HEK293 (cell line): ENCODE data around the gene KIF3B.

ENCODE experiments used
- MZF1 ChIP-seq: fragments of 450-650 bp; formaldehyde crosslinking; IDR thresholded peaks from 2 replicates; pipeline ENCODE4 v1.5.1; 2017; ENCODE audit warnings: missing biosample characterization, missing genetic modification characterization, borderline replicate concordance
- SALL2 ChIP-seq: fragments of 450-650 bp; formaldehyde crosslinking; IDR thresholded peaks from 2 replicates; pipeline ENCODE4 v1.5.0; 2017; ENCODE audit warnings: missing biosample characterization, mild to moderate bottlenecking, missing genetic modification characterization, borderline replicate concordance
- SP2 ChIP-seq: fragments of 450-650 bp; formaldehyde crosslinking; IDR thresholded peaks from 2 replicates; pipeline ENCODE4 v1.5.1; 2016; ENCODE audit warnings: missing biosample characterization, missing genetic modification characterization
- TCF7L2 ChIP-seq: IDR thresholded peaks from 2 replicates; pipeline ENCODE4 v1.6.1; 2011; ENCODE audit warnings: low read depth, mild to moderate bottlenecking, inconsistent platforms, low read length, moderate library complexity, borderline replicate concordance
- TRIM28 ChIP-seq: IDR thresholded peaks from 2 replicates; pipeline ENCODE4 v1.6.1; 2011; ENCODE audit warnings: low read length, control low read depth, borderline replicate concordance
- ZNF133 ChIP-seq: fragments of 450-650 bp; formaldehyde crosslinking; IDR thresholded peaks from 2 replicates; pipeline ENCODE4 v1.5.1; 2016; ENCODE audit warnings: missing biosample characterization, missing genetic modification characterization
- ZNF155 ChIP-seq: fragments of 450-650 bp; formaldehyde crosslinking; IDR thresholded peaks from 2 replicates; pipeline ENCODE4 v1.5.1; 2016; ENCODE audit warnings: missing biosample characterization, missing genetic modification characterization
- ZNF184 ChIP-seq: fragments of 450-650 bp; IDR thresholded peaks from 2 replicates; pipeline ENCODE4 v1.5.1; 2018; ENCODE audit warnings: missing biosample characterization, mild to moderate bottlenecking, missing genetic modification characterization
- ZNF24 ChIP-seq: fragments of 450-650 bp; formaldehyde crosslinking; IDR thresholded peaks from 2 replicates; pipeline ENCODE4 v1.5.1; 2016; ENCODE audit warnings: missing biosample characterization, missing genetic modification characterization
- ZNF621 ChIP-seq: fragments of 450-650 bp; formaldehyde crosslinking; IDR thresholded peaks from 2 replicates; pipeline ENCODE4 v1.5.1; 2017; ENCODE audit warnings: missing biosample characterization, missing genetic modification characterization
- ZNF660 ChIP-seq: fragments of 450-650 bp; IDR thresholded peaks from 2 replicates; pipeline ENCODE4 v1.5.1; 2018; ENCODE audit warnings: missing biosample characterization, mild to moderate bottlenecking, missing genetic modification characterization
- ZNF777 ChIP-seq: fragments of 450-650 bp; formaldehyde crosslinking; IDR thresholded peaks from 2 replicates; pipeline ENCODE4 v1.5.1; 2017; ENCODE audit warnings: missing biosample characterization, missing genetic modification characterization, borderline replicate concordance
- TF ChIP-seq, protein P1 (sequence below): fragments of 450-650 bp; formaldehyde crosslinking; IDR thresholded peaks from 2 replicates; pipeline ENCODE4 v1.5.1; 2016; ENCODE audit warnings: missing biosample characterization, missing genetic modification characterization
- TF ChIP-seq, protein P2 (sequence below): fragments of 450-650 bp; formaldehyde crosslinking; IDR thresholded peaks from 2 replicates; pipeline ENCODE4 v1.5.1; 2016; ENCODE audit warnings: missing biosample characterization, missing genetic modification characterization, low read depth

GRCh38 chr20:32301719-32302506 is 24.5 kb downstream of the KIF3B start:
- TF ChIP-seq ZNF184 (tag by site-specific recombination) (no peak), ZNF777 (tag by site-specific recombination) (no peak), MZF1 (tag by site-specific recombination) (no peak), SP2 (tag by site-specific recombination) (no peak), TCF7L2 (no peak), ZNF155 (tag by site-specific recombination) (no peak), ZNF24 (tag by site-specific recombination) (no peak), ZNF621 (tag by site-specific recombination) (no peak), SALL2 (tag by site-specific recombination) (no peak), TRIM28 (no peak), ZNF660 (no peak), ZNF133 (no peak)
- TF ChIP-seq, protein P1, sequence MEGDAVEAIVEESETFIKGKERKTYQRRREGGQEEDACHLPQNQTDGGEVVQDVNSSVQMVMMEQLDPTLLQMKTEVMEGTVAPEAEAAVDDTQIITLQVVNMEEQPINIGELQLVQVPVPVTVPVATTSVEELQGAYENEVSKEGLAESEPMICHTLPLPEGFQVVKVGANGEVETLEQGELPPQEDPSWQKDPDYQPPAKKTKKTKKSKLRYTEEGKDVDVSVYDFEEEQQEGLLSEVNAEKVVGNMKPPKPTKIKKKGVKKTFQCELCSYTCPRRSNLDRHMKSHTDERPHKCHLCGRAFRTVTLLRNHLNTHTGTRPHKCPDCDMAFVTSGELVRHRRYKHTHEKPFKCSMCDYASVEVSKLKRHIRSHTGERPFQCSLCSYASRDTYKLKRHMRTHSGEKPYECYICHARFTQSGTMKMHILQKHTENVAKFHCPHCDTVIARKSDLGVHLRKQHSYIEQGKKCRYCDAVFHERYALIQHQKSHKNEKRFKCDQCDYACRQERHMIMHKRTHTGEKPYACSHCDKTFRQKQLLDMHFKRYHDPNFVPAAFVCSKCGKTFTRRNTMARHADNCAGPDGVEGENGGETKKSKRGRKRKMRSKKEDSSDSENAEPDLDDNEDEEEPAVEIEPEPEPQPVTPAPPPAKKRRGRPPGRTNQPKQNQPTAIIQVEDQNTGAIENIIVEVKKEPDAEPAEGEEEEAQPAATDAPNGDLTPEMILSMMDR, result no peak
- TF ChIP-seq, protein P2, sequence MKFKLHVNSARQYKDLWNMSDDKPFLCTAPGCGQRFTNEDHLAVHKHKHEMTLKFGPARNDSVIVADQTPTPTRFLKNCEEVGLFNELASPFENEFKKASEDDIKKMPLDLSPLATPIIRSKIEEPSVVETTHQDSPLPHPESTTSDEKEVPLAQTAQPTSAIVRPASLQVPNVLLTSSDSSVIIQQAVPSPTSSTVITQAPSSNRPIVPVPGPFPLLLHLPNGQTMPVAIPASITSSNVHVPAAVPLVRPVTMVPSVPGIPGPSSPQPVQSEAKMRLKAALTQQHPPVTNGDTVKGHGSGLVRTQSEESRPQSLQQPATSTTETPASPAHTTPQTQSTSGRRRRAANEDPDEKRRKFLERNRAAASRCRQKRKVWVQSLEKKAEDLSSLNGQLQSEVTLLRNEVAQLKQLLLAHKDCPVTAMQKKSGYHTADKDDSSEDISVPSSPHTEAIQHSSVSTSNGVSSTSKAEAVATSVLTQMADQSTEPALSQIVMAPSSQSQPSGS, result no peak
